ENCODE measurements around the gene CDC16.

The CDC16 gene

DNA sequence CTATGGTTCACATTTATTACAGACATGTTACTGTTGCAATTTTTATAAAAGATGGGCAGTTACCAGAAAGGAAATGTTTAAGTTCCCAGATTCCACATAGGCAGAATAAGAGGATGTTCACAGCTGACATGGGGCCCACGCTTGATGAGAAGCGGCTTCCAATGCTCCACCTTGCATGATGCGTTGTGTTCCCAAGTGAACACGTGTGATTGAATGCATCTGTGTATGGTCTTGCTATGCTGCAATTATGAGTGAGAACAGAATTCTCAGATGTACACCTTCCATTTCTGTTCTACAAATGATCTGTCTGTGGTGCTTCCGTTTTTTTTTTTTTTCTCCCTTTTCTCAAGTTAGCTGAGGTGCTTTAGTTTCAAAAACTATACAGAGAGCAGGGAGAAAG, 62.2 kb downstream of the CDC16 start:
- no peak for DNase-seq (ENCODE audit: extremely low spot score)
- ChIA-PET POLR2A (no interaction called here), CTCF (no interaction called here)
- TF ChIP-seq, protein P1, sequence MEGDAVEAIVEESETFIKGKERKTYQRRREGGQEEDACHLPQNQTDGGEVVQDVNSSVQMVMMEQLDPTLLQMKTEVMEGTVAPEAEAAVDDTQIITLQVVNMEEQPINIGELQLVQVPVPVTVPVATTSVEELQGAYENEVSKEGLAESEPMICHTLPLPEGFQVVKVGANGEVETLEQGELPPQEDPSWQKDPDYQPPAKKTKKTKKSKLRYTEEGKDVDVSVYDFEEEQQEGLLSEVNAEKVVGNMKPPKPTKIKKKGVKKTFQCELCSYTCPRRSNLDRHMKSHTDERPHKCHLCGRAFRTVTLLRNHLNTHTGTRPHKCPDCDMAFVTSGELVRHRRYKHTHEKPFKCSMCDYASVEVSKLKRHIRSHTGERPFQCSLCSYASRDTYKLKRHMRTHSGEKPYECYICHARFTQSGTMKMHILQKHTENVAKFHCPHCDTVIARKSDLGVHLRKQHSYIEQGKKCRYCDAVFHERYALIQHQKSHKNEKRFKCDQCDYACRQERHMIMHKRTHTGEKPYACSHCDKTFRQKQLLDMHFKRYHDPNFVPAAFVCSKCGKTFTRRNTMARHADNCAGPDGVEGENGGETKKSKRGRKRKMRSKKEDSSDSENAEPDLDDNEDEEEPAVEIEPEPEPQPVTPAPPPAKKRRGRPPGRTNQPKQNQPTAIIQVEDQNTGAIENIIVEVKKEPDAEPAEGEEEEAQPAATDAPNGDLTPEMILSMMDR (IDR thresholded peaks at IDR 0.05; ENCODE audit: control extremely low read depth, extremely low read depth, low read depth, missing control alignments), result no peak

DNA sequence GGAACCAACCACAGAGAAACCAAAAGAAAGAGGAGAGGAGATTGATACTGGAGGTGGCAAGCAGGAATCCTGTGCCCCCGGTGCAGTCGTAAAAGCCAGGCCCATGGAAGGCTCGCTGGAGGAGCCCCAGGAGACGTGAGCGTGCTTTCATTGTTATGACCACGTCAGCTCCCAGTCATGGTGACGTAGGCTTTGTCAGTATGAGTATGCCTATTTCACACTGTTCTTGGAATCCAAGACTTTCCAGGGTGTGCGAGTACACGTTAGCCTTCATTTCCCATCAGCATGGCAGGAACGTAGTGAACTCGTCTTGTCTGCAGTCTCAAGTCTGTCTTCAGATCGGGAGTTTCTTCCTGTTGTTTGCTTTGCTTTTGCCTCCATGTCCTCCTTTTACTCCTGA, 64.2 kb downstream of the CDC16 start:
- POLR2A ChIA-PET, result no interaction called here
- no peak for DNase-seq (ENCODE audit: extremely low spot score)
- TF ChIP-seq, protein P1 (IDR thresholded peaks at IDR 0.05; ENCODE audit: control extremely low read depth, extremely low read depth, low read depth, missing control alignments), result no peak
- CTCF ChIA-PET, result interaction anchor here (0.9 kb wide), 1 partner anchor 9 kb away, joined by 3 read pairs; no protein-coding TSS in a partner anchor

DNA sequence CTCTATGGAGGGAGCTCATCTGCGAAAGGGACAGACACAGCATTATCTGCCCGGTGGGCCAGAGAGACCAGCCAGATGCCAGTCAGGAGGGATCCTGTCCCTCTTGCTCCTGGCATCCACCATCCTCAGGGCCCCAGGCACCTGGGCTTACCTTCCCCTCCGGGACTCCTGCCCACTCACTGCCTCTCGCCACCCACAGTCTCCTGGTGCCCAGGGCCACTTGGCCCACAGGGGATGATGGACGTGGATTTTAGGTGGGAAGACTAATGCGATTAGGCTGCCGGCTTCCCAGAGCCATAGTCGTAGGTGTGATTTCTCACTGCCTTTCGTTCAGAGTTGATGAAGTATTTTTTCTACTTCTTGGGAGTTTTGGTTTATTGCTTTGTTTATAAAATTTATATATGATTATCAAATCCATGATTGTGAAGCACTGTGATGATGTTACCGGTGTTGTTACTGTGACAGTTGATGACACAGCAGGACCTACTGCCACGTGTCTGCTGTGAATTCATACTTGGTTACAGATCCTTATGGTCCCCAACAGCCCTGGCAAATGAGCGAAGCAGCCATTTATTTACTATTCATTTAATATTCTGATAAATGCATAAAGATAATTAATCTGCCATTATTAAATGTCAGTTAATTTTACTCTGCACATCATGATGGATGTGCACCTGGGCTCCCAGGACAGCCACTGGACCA, 65.1 kb downstream of the CDC16 start:
- ChIA-PET CTCF (interaction anchor here (0.9 to 1.2 kb wide), 2 partner anchors 10 to 12 kb away, joined by 3 read pairs; no protein-coding TSS in a partner anchor), POLR2A (no interaction called here)
- DNase-seq (ENCODE audit: extremely low spot score), result no peak
- TF ChIP-seq, protein P1 (IDR thresholded peaks at IDR 0.05; ENCODE audit: control extremely low read depth, extremely low read depth, low read depth, missing control alignments), result no peak

DNA sequence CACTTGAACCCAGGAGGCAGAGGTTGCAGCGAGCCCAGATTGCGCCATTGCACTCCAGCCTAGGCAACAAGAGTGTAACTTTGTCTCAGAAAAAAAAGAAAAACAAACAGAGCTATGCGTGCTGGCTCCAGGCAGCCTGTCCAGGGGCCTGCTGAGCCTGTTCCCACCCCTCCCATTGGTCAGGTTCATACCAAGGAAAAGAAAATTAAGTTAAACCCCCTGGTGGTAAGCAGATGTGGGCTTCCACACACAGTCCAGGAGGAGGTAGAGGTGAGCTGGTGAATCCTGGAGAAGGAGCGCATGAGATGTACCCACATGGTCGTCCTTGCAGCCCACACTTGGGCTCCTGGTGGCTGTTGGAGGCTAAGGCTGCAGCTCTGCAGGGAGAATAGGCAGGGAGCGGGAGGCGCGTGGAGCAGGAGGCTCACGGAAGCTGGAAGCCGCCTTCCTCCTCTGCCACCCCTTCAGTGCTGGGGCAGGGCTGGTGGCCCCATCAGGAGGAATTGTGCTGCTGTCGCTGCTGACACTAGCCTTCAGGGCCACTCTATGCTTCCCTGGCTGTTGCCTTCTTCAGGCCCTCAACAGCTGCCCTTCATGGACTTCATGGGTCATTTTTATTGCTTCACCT, 69.1 kb downstream of the CDC16 start:
- ChIA-PET CTCF (interaction anchor here (1.0 to 1.2 kb wide), 3 partner anchors 8 to 16 kb away, joined by 3 to 5 read pairs (median 3); no protein-coding TSS in a partner anchor), POLR2A (no interaction called here)
- DNase-seq (ENCODE audit: extremely low spot score), result no peak
- TF ChIP-seq, protein P1 (IDR thresholded peaks at IDR 0.05; ENCODE audit: control extremely low read depth, extremely low read depth, low read depth, missing control alignments), result no peak

GRCh38 chr13:114304346-114305034, 69.8 kb downstream of the CDC16 start:
- no peak for DNase-seq (ENCODE audit: extremely low spot score)
- ChIA-PET CTCF (interaction anchor here (1.0 to 1.2 kb wide), 3 partner anchors 9 to 15 kb away, joined by 3 to 5 read pairs (median 3); no protein-coding TSS in a partner anchor), POLR2A (no interaction called here)
- TF ChIP-seq, protein P1 (IDR thresholded peaks at IDR 0.05; ENCODE audit: control extremely low read depth, extremely low read depth, low read depth, missing control alignments), result no peak

DNA sequence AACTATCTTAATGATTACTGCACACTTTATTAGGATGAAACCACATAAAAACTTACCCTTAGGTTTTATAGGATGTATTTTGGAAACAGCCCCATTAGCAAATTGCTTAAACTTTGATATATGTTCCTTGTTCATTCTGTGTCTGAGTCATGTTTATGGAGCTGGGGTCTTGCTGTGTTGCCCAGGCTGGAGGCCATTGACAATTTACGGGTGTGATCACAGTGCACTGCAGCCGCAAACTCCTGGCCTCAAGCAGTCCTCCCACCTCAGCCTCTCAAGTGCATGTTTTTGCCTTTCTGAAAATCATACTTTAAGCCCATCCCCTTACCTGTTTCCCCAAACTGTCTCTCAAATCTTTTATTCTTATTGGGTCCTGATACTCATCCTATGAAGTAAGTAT, 74.4 kb downstream of the CDC16 start:
- ChIA-PET POLR2A (no interaction called here), CTCF (interaction anchor here (1.1 to 2.2 kb wide), 3 partner anchors 15 to 43 kb away, joined by 3 to 5 read pairs (median 5); no protein-coding TSS in a partner anchor)
- TF ChIP-seq, protein P1 (IDR thresholded peaks at IDR 0.05; ENCODE audit: control extremely low read depth, extremely low read depth, low read depth, missing control alignments), result no peak
- DNase-seq (ENCODE audit: extremely low spot score), result no peak
